HCT116 (cell line): ENCODE data around the gene SNX13. TPM values are rescaled to one million over a fixed set of nuclear protein-coding genes. Genes with fewer than 3 reads are reported as not detected.

Experiments used
- ATAC-seq: fragments of 200-7000 bp; cut with Tn5 transposase; 2 replicates; pipeline ENCODE4 v1.9.1; 2020; ENCODE audit warnings: mild to moderate bottlenecking, moderate library complexity
- BruUV-seq: library from RNA; stranded (reverse); fragments of 400-500 nt; replicated peaks from 2 replicates; lab custom pipeline; 2021; lab: Mats Ljungman, UMichigan
- CTCF ChIA-PET: fragments of 300-600 bp; sonication (Branson Sonifier 250); formaldehyde crosslinking; loops from one replicate; lab custom pipeline; 2021; ENCODE audit warnings: antibody characterized with exemption; lab: Charles Lee
- POLR2A ChIA-PET: fragments of 300-600, 350-600 bp; sonication (Branson Sonifier 250); formaldehyde crosslinking; loops from one replicate; lab custom pipeline; 2021; ENCODE audit warnings: antibody characterized with exemption; lab: Charles Lee
- RAD21 ChIA-PET, 2 experiments: fragments of 300-600 bp; sonication (Branson Sonifier 250); formaldehyde crosslinking; loops; one replicate each; lab custom pipeline; 2023; ENCODE audit warnings: low total read pairs in 2 of 2; ENCODE audit not compliant: uncharacterized antibody in 2 of 2, unreplicated experiment in 2 of 2, low non-redundant PET in 1 of 2; lab: Charles Lee
- DNase-seq: peaks from one replicate; pipeline ENCODE4 v3.0.0-alpha.2; 2010; ENCODE audit warnings: low read depth, low spot score
- H2AFZ ChIP-seq: fragments of 200-600 bp; shearing (Covaris generic), sonication (generic); 2 replicates; pipeline ENCODE4 v1.6.1; 2017; ENCODE audit warnings: low read depth, mixed run types, mixed read lengths, antibody characterized with exemption, low read length; ENCODE audit not compliant: poor library complexity, severe bottlenecking
- H3K27ac ChIP-seq: 2 replicates; pipeline ENCODE4 v1.5.1; 2012; ENCODE audit warnings: low read depth, low read length
- H3K27me3 ChIP-seq: fragments of 200-600 bp; sonication (generic); 2 replicates; pipeline ENCODE4 v1.6.1; 2016; ENCODE audit warnings: mixed run types, low read length, mixed read lengths; ENCODE audit not compliant: insufficient read depth
- H3K36me3 ChIP-seq, 2 experiments: fragments of 200-500 bp in 1 of 2; fragments of 200-600 bp in 1 of 2; sonication (Bioruptor generic) in 1 of 2; sonication (generic) in 1 of 2; 2 replicates each; pipeline versions ENCODE4 v1.5.1 to v1.6.1; 2014 to 2016; ENCODE audit warnings: low read length in 2 of 2, inconsistent platforms in 1 of 2, mixed read lengths in 1 of 2, mixed run types in 1 of 2; ENCODE audit not compliant: insufficient read depth in 2 of 2, control insufficient read depth in 1 of 2
- H3K4me1 ChIP-seq, 2 experiments: fragments of 200-600 bp in 1 of 2; sonication (generic) in 1 of 2; 2 replicates each; pipeline versions ENCODE4 v1.5.1 to v1.6.1; 2012 to 2017; ENCODE audit warnings: low read length in 2 of 2, inconsistent platforms in 1 of 2, mild to moderate bottlenecking in 1 of 2, mixed read lengths in 1 of 2, mixed run types in 1 of 2, moderate library complexity in 1 of 2; ENCODE audit not compliant: insufficient read depth in 2 of 2, control insufficient read depth in 1 of 2
- H3K4me2 ChIP-seq: fragments of 200-600 bp; sonication (generic); 2 replicates; pipeline ENCODE4 v1.6.1; 2017; ENCODE audit warnings: mixed run types, low read length, mixed read lengths
- H3K4me3 ChIP-seq, 2 experiments: fragments of 200-600 bp in 1 of 2; sonication (generic) in 1 of 2; replicated peaks in 1 of 2; 2 replicates each; pipeline ENCODE4 v1.5.1; 2011 to 2016; ENCODE audit warnings: low read length in 2 of 2, control low read depth in 1 of 2, low read depth in 1 of 2, mild to moderate bottlenecking in 1 of 2, mixed read lengths in 1 of 2, mixed run types in 1 of 2
- H3K79me2 ChIP-seq: fragments of 200-600 bp; sonication (generic); 2 replicates; pipeline ENCODE4 v1.6.1; 2017; ENCODE audit warnings: mild to moderate bottlenecking, mixed run types, low read length, moderate library complexity, mixed read lengths; ENCODE audit not compliant: insufficient read depth
- H3K9ac ChIP-seq: fragments of 200-600 bp; sonication (generic); 2 replicates; pipeline ENCODE4 v1.6.1; 2016; ENCODE audit warnings: low read length, mixed read lengths
- H3K9me2 ChIP-seq: fragments of 200-600 bp; sonication (generic), shearing (Covaris generic); 2 replicates; pipeline ENCODE4 v1.6.1; 2017; ENCODE audit warnings: mixed run types, mild to moderate bottlenecking, moderate library complexity; ENCODE audit not compliant: insufficient read depth
- H3K9me3 ChIP-seq, 2 experiments: fragments of 200-500 bp in 1 of 2; fragments of 200-600 bp in 1 of 2; sonication (Bioruptor generic) in 1 of 2; sonication (generic) in 1 of 2; 2 replicates each; pipeline ENCODE4 v1.6.1; 2014 to 2017; ENCODE audit warnings: low read length in 2 of 2, mixed read lengths in 2 of 2, inconsistent platforms in 1 of 2, low read depth in 1 of 2, mild to moderate bottlenecking in 1 of 2, mixed run types in 1 of 2, moderate library complexity in 1 of 2; ENCODE audit not compliant: control insufficient read depth in 1 of 2, insufficient read depth in 1 of 2
- H4K20me1 ChIP-seq: fragments of 200-600 bp; sonication (generic), shearing (Covaris generic); 2 replicates; pipeline ENCODE4 v1.6.1; 2017; ENCODE audit warnings: mixed run types, mild to moderate bottlenecking, moderate library complexity; ENCODE audit not compliant: insufficient read depth
- ELF1 ChIP-seq: IDR thresholded peaks from 2 replicates; pipeline ENCODE4 v1.6.1; 2012; ENCODE audit warnings: low read depth, borderline replicate concordance
- EZH2phosphoT487 ChIP-seq: fragments of 200-600 bp; IDR thresholded peaks from 2 replicates; pipeline ENCODE4 v1.6.1; 2018; ENCODE audit warnings: antibody characterized with exemption, borderline replicate concordance
- FOSL1 ChIP-seq: IDR thresholded peaks from 2 replicates; pipeline ENCODE4 v1.6.1; 2012; ENCODE audit warnings: low read depth
- POLR2A ChIP-seq: IDR thresholded peaks from 2 replicates; pipeline ENCODE4 v1.7.0; 2011; ENCODE audit warnings: borderline replicate concordance; ENCODE audit not compliant: insufficient read depth, insufficient read length; ENCODE audit errors: extremely low read depth
- POLR2AphosphoS5 ChIP-seq: IDR thresholded peaks from 2 replicates; pipeline ENCODE4 v1.6.1; 2011; ENCODE audit warnings: mild to moderate bottlenecking, low read depth, low read length, moderate library complexity
- RAD21 ChIP-seq: IDR thresholded peaks from 2 replicates; pipeline ENCODE4 v1.6.1; 2012; ENCODE audit warnings: low read depth, mild to moderate bottlenecking
- SRF ChIP-seq: IDR thresholded peaks from 2 replicates; pipeline ENCODE4 v1.6.1; 2012; ENCODE audit warnings: low read depth
- TCF7L2 ChIP-seq: IDR thresholded peaks from 2 replicates; pipeline ENCODE4 v1.7.0; 2011; ENCODE audit warnings: borderline replicate concordance, inconsistent platforms; ENCODE audit not compliant: insufficient read depth, insufficient read length; ENCODE audit errors: extremely low read depth
- ZFX ChIP-seq: fragments of 450-650 bp; IDR thresholded peaks from 2 replicates; pipeline ENCODE4 v1.6.1; 2017
- intact Hi-C: fragments of 100-400 bp; cut with micrococcal nuclease; formaldehyde crosslinking; loops from 2 replicates; pipeline ENCODE4 v1.10.0; 2022
- total RNA-seq: library from RNA; stranded (reverse); gene quantifications from one replicate; pipeline ENCODE4 v1.2.1, GENCODE V29; 2021; ENCODE audit not compliant: unreplicated experiment
- TF ChIP-seq, protein P1 (sequence below): IDR thresholded peaks from 2 replicates; pipeline ENCODE4 v1.6.1; 2012
- TF ChIP-seq, protein P2 (sequence below): IDR thresholded peaks from 2 replicates; pipeline ENCODE4 v1.6.1; 2012; ENCODE audit warnings: low read depth
- TF ChIP-seq, protein P3 (sequence below), 3 experiments: fragments of 200-600 bp in 1 of 3; sonication (generic) in 1 of 3; IDR thresholded peaks in 2 of 3; conservative IDR thresholded peaks in 1 of 3; 2 replicates each; pipeline ENCODE4 v1.5.1; 2012 to 2017; ENCODE audit warnings: low read depth in 2 of 3, low read length in 2 of 3, antibody characterized with exemption in 1 of 3, borderline replicate concordance in 1 of 3, control low read depth in 1 of 3, mild to moderate bottlenecking in 1 of 3, mixed read lengths in 1 of 3, mixed run types in 1 of 3, moderate library complexity in 1 of 3; ENCODE audit not compliant: insufficient read depth in 1 of 3

The SNX13 gene
- total RNA-seq, 1 experiment from 2014 or later = 33.4 TPM

DNA sequence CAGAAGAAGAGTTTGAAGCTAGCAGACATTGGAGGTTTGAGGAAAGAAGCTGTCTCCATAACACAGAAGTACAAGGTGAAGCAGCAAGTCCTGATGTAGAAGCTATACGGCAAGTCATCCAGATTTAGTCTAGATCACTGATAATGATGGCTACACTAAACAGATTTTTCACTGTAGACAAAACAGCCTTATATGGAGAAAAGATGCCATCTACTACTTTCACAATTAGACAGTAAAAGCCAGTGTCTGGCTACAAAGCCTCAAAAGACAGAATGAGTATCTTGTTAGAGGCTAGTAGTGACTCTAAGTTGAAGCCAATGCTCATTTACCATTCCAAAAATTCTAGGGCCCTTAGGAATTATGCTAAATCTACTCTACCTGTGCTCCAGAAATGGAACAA, 85.1 kb downstream of the SNX13 start:
- Histone ChIP-seq H3K9ac (no peak overlapping the region), H3K9me3 (0 out of 4 replicates have a peak, but pooled peaks cover 0 to 4% of the 10 kb centered on the region in 2 experiments), H3K79me2 (no peaks in the 10 kb centered on the region), H3K36me3 (no peaks in the 10 kb centered on the region), H3K4me1 (no peaks in the 10 kb centered on the region), H4K20me1 (no peaks in the 10 kb centered on the region), H3K4me3 (no peak overlapping the region), H2AFZ (no peak overlapping the region), H3K27ac (no peak overlapping the region), H3K4me2 (no peak overlapping the region), H3K27me3 (no peaks in the 10 kb centered on the region), H3K9me2 (no peaks in the 10 kb centered on the region)
- ATAC-seq (no peak), DNase-seq (no peak)
- ChIA-PET POLR2A (no interaction called here), RAD21 (no interaction called here), CTCF (no interaction called here)
- BruUV-seq = no TSS peak
- TF ChIP-seq FOSL1 (no peak), RAD21 (no peak), POLR2AphosphoS5 (no peak), EZH2phosphoT487 (no peak), ZFX (no peak), ELF1 (no peak), SRF (no peak), POLR2A (no peak), TCF7L2 (no peak)
- TF ChIP-seq, protein P1, sequence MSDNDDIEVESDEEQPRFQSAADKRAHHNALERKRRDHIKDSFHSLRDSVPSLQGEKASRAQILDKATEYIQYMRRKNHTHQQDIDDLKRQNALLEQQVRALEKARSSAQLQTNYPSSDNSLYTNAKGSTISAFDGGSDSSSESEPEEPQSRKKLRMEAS = no peak
- TF ChIP-seq, protein P2, sequence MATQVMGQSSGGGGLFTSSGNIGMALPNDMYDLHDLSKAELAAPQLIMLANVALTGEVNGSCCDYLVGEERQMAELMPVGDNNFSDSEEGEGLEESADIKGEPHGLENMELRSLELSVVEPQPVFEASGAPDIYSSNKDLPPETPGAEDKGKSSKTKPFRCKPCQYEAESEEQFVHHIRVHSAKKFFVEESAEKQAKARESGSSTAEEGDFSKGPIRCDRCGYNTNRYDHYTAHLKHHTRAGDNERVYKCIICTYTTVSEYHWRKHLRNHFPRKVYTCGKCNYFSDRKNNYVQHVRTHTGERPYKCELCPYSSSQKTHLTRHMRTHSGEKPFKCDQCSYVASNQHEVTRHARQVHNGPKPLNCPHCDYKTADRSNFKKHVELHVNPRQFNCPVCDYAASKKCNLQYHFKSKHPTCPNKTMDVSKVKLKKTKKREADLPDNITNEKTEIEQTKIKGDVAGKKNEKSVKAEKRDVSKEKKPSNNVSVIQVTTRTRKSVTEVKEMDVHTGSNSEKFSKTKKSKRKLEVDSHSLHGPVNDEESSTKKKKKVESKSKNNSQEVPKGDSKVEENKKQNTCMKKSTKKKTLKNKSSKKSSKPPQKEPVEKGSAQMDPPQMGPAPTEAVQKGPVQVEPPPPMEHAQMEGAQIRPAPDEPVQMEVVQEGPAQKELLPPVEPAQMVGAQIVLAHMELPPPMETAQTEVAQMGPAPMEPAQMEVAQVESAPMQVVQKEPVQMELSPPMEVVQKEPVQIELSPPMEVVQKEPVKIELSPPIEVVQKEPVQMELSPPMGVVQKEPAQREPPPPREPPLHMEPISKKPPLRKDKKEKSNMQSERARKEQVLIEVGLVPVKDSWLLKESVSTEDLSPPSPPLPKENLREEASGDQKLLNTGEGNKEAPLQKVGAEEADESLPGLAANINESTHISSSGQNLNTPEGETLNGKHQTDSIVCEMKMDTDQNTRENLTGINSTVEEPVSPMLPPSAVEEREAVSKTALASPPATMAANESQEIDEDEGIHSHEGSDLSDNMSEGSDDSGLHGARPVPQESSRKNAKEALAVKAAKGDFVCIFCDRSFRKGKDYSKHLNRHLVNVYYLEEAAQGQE = no peak
- TF ChIP-seq, protein P3, sequence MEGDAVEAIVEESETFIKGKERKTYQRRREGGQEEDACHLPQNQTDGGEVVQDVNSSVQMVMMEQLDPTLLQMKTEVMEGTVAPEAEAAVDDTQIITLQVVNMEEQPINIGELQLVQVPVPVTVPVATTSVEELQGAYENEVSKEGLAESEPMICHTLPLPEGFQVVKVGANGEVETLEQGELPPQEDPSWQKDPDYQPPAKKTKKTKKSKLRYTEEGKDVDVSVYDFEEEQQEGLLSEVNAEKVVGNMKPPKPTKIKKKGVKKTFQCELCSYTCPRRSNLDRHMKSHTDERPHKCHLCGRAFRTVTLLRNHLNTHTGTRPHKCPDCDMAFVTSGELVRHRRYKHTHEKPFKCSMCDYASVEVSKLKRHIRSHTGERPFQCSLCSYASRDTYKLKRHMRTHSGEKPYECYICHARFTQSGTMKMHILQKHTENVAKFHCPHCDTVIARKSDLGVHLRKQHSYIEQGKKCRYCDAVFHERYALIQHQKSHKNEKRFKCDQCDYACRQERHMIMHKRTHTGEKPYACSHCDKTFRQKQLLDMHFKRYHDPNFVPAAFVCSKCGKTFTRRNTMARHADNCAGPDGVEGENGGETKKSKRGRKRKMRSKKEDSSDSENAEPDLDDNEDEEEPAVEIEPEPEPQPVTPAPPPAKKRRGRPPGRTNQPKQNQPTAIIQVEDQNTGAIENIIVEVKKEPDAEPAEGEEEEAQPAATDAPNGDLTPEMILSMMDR (IDR thresholded peaks at IDR 0.05 in 2 of 3, conservative IDR thresholded peaks at IDR 0.05 in 1 of 3; ENCODE audit: borderline replicate concordance in 1 of 3, insufficient read depth in 1 of 3, low read depth in 2 of 3, low read length in 2 of 3) = no peak
- intact Hi-C loops = no loop called here
